ENCODE measurements around the gene METTL9.
A peak's percentile ranks its signal among the peaks of the same experiment; 100 is the strongest.
"Not testable (repeated sequence)": the region's sequence is repeated elsewhere in the genome, so short reads cannot be mapped to it uniquely, and the experiment has no call there.

Gene METTL9

DNA sequence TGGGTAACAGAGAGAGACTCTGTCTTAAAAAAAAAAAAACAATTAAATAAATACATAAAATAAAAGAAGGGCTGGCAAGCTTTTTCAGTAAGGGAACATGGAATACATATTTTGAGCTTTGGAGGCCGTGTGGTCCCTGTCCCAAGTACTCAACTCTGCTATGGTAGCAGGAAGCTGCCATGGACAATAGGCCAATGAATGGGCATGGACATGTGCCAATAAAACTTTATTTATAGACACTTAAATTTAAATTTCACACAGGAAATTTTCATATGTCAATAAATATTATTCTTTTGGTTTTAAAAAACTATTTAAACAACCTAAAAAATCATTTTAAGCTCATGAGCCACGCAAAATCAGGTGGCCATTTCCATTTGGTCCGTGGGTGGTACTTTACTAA is 68.2 kb downstream of the METTL9 start:
- peak; percentile 14 for FAIRE-seq

DNA sequence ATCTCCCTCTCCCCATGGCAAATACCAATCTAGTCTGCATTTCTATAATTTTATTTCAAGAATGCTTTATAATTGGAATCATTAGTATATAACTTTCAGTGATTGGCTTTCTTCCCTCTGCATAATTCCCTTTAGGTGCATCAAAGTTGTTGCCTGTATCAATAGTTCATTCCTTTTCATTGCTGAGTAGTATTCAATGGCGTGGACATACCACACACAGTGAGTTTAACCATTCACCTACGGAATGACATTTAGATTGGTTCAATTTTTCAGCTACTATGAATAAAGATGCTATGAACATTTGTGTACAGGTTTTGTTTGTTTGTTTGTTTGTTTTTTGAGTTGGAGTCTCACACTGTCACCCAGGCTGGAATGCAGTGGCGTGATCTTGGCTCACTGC is 74.1 kb downstream of the METTL9 start:
- FAIRE-seq, result no peak

DNA sequence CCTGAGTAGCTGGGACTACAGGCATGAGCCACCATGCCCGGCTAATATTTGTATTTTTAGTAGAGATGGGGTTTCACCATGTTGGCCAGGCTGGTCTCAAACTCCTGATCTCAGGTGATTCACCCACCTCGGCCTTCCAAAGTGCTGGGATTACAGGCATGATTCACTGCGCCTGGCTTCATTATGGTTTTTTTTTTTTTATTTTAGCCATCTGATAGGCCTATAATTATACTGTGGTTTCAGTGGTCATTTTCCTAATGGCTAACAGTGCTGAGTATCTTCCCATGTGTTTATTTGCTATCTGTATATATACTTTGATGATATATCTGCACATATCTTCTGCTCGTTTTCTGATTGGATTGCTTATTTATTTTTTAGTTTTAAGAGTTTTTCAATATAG is 75.1 kb downstream of the METTL9 start:
- FAIRE-seq, result not testable (repeated sequence)

GRCh38 chr16:21680714-21681113 is 81.3 kb downstream of the METTL9 start:
- not testable (repeated sequence) for FAIRE-seq

- FAIRE-seq, result no peak
Measured at GRCh38 chr16:21683184-21683583, 83.8 kb downstream of the METTL9 start.

DNA sequence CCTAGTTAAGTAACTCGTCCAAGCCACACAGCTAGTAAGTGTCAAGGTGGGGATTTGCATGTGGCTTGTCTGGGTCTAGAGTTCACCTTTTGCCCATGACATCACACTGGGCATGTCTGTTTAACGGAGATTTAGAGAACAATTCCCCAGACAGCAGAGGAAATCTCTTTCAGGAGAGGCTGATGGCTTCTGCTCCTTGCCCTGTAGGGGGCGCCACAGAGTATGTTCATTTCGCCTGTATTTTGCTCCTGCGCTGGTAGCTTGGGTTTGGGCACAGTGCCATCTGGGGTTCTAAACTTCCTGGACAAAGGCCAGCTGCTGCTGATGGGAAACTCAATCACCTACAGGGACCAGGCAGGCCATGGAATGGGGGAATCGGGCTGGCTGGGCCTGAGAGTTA is 84.8 kb downstream of the METTL9 start:
- FAIRE-seq, result no peak

GRCh38 chr16:21685034-21685455 is 85.7 kb downstream of the METTL9 start:
- no peak for FAIRE-seq

- no peak for FAIRE-seq
Measured at GRCh38 chr16:21689107-21689506, 89.7 kb downstream of the METTL9 start.

- not testable (repeated sequence) for FAIRE-seq
Measured at GRCh38 chr16:21690967-21691366, 91.6 kb downstream of the METTL9 start.

DNA sequence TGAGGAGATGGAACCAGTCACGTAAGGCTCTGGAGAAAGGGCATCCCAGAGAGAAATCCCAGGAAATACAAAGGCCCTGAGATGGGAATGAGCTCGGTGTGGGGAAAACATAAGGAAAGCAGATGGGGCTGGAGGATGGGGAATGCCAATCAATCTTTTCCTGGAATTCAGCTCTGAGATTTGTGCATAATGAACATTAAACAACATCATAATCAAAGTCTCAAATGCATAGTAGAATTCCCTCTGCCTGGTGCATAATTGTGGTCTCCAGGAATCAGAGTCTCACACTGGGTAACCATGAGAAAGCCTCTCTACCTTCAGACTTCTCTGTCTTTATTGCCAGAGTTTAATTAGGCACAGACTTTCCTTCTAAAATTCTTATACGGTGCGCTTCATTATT is 95.2 kb downstream of the METTL9 start:
- FAIRE-seq, result no peak

- no peak for FAIRE-seq
Measured at GRCh38 chr16:21697032-21697431, 97.7 kb downstream of the METTL9 start.

- no peak for FAIRE-seq
Measured at GRCh38 chr16:21698169-21699032, 99.0 kb downstream of the METTL9 start.

DNA sequence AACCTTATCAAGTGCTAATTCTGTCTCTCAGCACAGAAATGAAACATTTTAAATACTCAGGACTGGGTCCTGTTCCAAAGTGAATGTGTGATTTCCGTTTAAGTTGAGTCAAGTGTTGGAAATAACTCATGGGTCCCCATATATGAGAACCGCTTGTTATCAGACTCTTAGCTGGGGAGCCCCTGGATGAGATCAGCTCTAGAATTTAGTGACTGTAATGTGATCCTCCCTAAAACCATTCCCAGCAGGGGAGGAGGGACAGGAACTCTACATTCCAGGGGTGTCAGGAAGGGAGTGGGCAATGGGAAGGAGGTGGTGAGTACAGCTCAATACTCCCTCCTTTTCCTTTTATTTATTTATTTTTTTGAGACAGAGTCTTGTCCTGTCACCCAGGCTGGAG is 101.9 kb downstream of the METTL9 start:
- no peak for FAIRE-seq

DNA sequence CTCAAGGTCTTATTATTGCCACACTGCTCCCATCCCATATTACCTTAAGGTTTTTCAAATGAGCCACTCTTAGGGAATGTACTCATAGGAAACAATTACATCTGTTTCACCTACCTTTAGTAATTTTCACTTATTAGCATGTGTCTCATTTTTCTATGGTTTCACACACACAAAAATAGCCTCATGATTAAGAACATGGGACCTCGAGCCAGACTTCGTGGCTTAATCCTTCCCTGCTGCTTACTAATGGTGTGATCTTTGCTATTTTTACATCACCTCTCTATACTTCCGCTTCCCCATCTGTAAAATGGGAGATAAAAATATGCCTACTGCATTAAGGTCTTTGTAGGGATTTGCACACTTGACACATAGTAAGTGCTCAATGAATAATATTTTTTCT is 102.9 kb downstream of the METTL9 start:
- no peak for FAIRE-seq

DNA sequence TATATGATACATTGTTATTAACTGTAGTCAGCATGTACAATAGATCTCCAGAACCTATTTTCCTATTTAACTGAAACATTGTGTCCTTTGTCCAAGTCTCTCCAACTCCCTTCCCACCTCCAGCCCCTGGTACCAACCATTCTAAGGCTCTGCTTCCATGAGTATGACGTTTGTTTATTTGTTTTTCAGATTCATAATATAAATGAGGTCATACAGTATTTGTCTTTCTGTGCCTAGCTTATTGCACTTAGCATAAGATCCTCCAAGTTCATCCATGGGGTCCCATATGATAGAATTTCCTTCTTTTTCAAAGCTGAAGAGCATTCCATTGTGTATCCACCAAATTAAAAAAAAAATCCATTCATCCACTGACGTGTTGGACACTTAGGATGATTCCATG is 103.8 kb downstream of the METTL9 start:
- FAIRE-seq, result no peak

DNA sequence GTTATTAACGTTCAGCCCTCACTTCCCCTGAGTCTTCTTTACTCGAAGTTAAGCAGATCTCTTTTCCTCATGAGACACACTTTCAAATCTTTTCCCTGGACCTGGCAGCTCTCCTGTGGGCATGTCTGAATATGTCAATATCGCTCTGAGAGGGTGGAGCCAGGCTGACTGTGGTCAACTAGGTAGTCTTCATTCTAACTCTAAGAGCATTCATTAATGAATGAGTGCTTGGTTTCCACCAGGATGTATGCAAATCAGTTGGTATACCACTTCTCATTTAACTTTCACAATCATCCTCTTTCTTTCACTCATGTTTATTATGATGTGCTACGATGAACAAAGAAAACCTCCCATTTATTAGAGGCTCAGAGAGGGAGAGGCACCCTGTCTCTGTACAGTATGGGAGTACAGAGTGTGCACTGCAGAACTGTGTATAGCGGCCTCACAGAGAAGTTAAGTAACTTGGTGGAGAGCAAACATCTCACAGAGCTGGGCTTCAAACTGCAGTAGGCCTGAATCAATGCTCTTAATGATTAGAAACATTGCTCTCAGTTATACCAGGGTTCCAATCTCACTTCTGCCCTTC is 104.3 kb downstream of the METTL9 start:
- no peak for FAIRE-seq

DNA sequence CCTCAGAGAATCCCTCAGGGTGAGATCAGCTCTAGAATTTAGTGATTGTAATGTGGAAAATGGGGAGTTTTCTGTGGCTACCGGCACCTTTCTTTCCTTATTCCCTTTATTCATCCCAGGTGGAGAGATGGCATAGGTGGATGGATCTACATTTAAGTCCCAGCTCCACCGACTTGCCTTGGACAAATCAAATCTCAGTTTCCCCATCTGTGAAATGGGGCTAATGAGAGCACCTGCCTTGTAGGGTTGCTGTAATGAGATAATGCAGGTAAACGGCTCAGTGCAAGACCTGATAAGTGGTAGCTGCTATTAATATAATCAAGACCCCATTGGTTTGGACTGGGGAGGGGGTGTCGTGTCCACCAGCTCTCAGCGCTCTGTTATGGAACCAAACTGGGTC is 104.9 kb downstream of the METTL9 start:
- no peak for FAIRE-seq

- FAIRE-seq, result no peak
Measured at GRCh38 chr16:21704733-21705132, 105.4 kb downstream of the METTL9 start.
